ENCODE measurements around the gene KIF3C. TPM values are rescaled to one million over a fixed set of nuclear protein-coding genes. Genes with fewer than 3 reads are reported as not detected.
"Not testable (repeated sequence)": the region's sequence is repeated elsewhere in the genome, so short reads cannot be mapped to it uniquely, and the experiment has no call there.

The KIF3C gene
- total RNA-seq (2021; ENCODE audit: unreplicated experiment) (55.7 TPM), Bru-seq, nascent RNA (percentile 71 among the genes with signal in this experiment), BruChase-seq, experiment 1, labeled RNA remaining after a 2-hour chase (percentile 76 among the genes with signal in this experiment), BruChase-seq, experiment 2, labeled RNA remaining after a 6-hour chase (percentile 83 among the genes with signal in this experiment)
- 77.9 TPM for polyA plus RNA-seq (2012; ENCODE audit: insufficient read length)
- long read RNA-seq, full-length matches to known transcripts, result 75 of 119 reads
- long read RNA-seq, partial matches to known transcripts, result 9 of 119 reads
- long read RNA-seq, other reads (novel, unspliced or antisense), result 35 of 119 reads

- peaks cover 41% of the 10 kb centered on the region for H3K4me1 ChIP-seq (ENCODE audit: control insufficient read depth, insufficient read depth, low read length)
- no TSS peak for BruUV-seq (replicated peaks)
- H3K27ac ChIP-seq (ENCODE audit: low read length), result peak within 1 kb of the TSS; percentile 82
- no peaks in the 10 kb centered on the region for H3K36me3 ChIP-seq (ENCODE audit: control insufficient read depth, insufficient read depth, low read length)
- no peaks in the 10 kb centered on the region for H3K9me3 ChIP-seq (ENCODE audit: control insufficient read depth, insufficient read depth, low read depth, low read length)
- H3K27me3 ChIP-seq (ENCODE audit: control insufficient read depth, insufficient read depth, low read length), result no peaks in the 10 kb centered on the region
- ATAC-seq, result peak; percentile 83
- no peak for TF ChIP-seq CTCF (IDR thresholded peaks at IDR 0.05)
- TF ChIP-seq TCF7L2 (IDR thresholded peaks at IDR 0.05; ENCODE audit: low read depth, low read length), result peak; percentile 49; the same call in 1 of the 2 replicates
- TF ChIP-seq POLR2AphosphoS5 (IDR thresholded peaks at IDR 0.05; ENCODE audit: low read depth, low read length), result peak; percentile 39; the same call in 1 of the 2 replicates
- TF ChIP-seq SIN3A (IDR thresholded peaks at IDR 0.05; ENCODE audit: borderline replicate concordance, insufficient read depth, low read depth, low read length), result no peak
- no peak for TF ChIP-seq REST (IDR thresholded peaks at IDR 0.05; ENCODE audit: insufficient read depth in 1 of 2, low read depth in 2 of 2, low read length in 1 of 2)
- in situ Hi-C loops (cut with HindIII; ENCODE audit: low pct_unique_long_range_greater_than_20kb, low sequenced_read_pairs) (no loop called here), intact Hi-C loops (cut with micrococcal nuclease; ENCODE audit: unreplicated experiment) (no loop called here)
- CTCF ChIA-PET, result interaction anchor here (0.6 to 0.7 kb wide), 2 partner anchors 488 to 1012 kb away, joined by 3 to 4 read pairs; no protein-coding TSS in a partner anchor
- DNase-seq (ENCODE audit: low read depth, low spot score), result no peak
- POLR2A ChIA-PET, result interaction anchor here (0.6 kb wide), 1 partner anchor 18 kb away, joined by 3 read pairs; no protein-coding TSS in a partner anchor
- H3K4me3 ChIP-seq (ENCODE audit: low read depth in 2 of 2, low read length in 2 of 2), result peak within 1 kb of the TSS; percentile 69 to 74
These were observed at the start of gene KIF3C for GRCh38 chr2:25982273-25982967. Gene KIF3C, minus strand, starts transcription at chr2:25982497. Its CDS starts 580 bp downstream, at chr2:25981917.

- POLR2A ChIA-PET, result interaction anchor here (0.7 kb wide), 1 partner anchor 15 kb away, joined by 5 read pairs; no protein-coding TSS in a partner anchor
- H3K4me3 ChIP-seq (ENCODE audit: low read depth in 2 of 2, low read length in 2 of 2); H3K27ac ChIP-seq (ENCODE audit: low read length); DNase-seq (ENCODE audit: low read depth, low spot score); H3K9me3 ChIP-seq (ENCODE audit: control insufficient read depth, insufficient read depth, low read depth, low read length); H3K36me3 ChIP-seq (ENCODE audit: control insufficient read depth, insufficient read depth, low read length); CTCF ChIA-PET; BruUV-seq (replicated peaks); in situ Hi-C loops (cut with HindIII; ENCODE audit: low pct_unique_long_range_greater_than_20kb, low sequenced_read_pairs); ATAC-seq; intact Hi-C loops (cut with micrococcal nuclease; ENCODE audit: unreplicated experiment); H3K4me1 ChIP-seq (ENCODE audit: control insufficient read depth, insufficient read depth, low read length); H3K27me3 ChIP-seq (ENCODE audit: control insufficient read depth, insufficient read depth, low read length): not testable (repeated sequence)
These were observed 45.8 kb upstream of the KIF3C start for GRCh38 chr2:26028083-26028482.

Data from Panc1 (cell line).